Endothelial cell of umbilical vein (primary cell): Measurements from ENCODE around the gene DAND5. TPM values are rescaled to one million over a fixed set of nuclear protein-coding genes. Genes with fewer than 3 reads are reported as not detected.

ENCODE experiments used
- BruUV-seq: library from RNA; stranded (reverse); fragments of 400-500 nt; replicated peaks from 2 replicates; lab custom pipeline; 2021; lab: Mats Ljungman, UMichigan
- CTCF ChIA-PET: fragments of 300-600, 350-600 bp; sonication (Branson Sonifier 250); formaldehyde crosslinking; loops from one replicate; lab custom pipeline; 2021; ENCODE audit warnings: antibody characterized with exemption, inconsistent platforms; lab: Charles Lee
- POLR2A ChIA-PET: fragments of 300-600, 350-600 bp; sonication (Branson Sonifier 250); formaldehyde crosslinking; loops from one replicate; lab custom pipeline; 2021; ENCODE audit warnings: antibody characterized with exemption, inconsistent platforms; lab: Charles Lee
- DNase-seq: peaks from one replicate; pipeline ENCODE4 v3.0.0-alpha.2; 2011; ENCODE audit warnings: low read depth, low spot score
- FAIRE-seq: peaks from 2 replicates; lab custom pipeline; 2011; peaks lifted over from hg19 to GRCh38; lab: Jason Lieb, UNC
- H2AFZ ChIP-seq: 2 replicates; pipeline ENCODE4 v1.6.0; 2012; ENCODE audit warnings: low read depth, low read length, control low read depth, inconsistent platforms
- H3K27ac ChIP-seq: 2 replicates; pipeline ENCODE4 v1.5.1; 2011; ENCODE audit warnings: low read depth, mild to moderate bottlenecking, control low read depth, low read length, moderate library complexity; ENCODE audit not compliant: insufficient read depth
- H3K27me3 ChIP-seq, 2 experiments: 2 replicates each; pipeline versions ENCODE4 v1.6.0 to v1.6.1; 2011; ENCODE audit warnings: low read length in 2 of 2, mixed read lengths in 1 of 2; ENCODE audit not compliant: control insufficient read depth in 2 of 2, insufficient read depth in 2 of 2
- H3K36me3 ChIP-seq, 2 experiments: 2 replicates in 1 of 2; 3 replicates in 1 of 2; pipeline ENCODE4 v1.5.1; 2011; ENCODE audit warnings: low read length in 2 of 2, mild to moderate bottlenecking in 1 of 2, moderate library complexity in 1 of 2; ENCODE audit not compliant: control insufficient read depth in 2 of 2, insufficient read depth in 2 of 2; ENCODE audit errors: extremely low read depth in 1 of 2
- H3K4me1 ChIP-seq: 3 replicates; pipeline ENCODE4 v1.5.1; 2011; ENCODE audit warnings: mild to moderate bottlenecking, low read length; ENCODE audit not compliant: control insufficient read depth, insufficient read depth; ENCODE audit errors: extremely low read depth
- H3K4me2 ChIP-seq: 2 replicates; pipeline ENCODE4 v1.6.1; 2011; ENCODE audit warnings: low read length, control low read depth, mixed read lengths; ENCODE audit not compliant: insufficient read depth
- H3K4me3 ChIP-seq, 3 experiments: fragments of 200-600 bp in 1 of 3; sonication (generic), shearing (Covaris generic) in 1 of 3; replicated peaks in 1 of 3; 2 replicates each; pipeline ENCODE4 v1.5.1; 2011 to 2016; ENCODE audit warnings: control low read depth in 3 of 3, low read length in 3 of 3, mild to moderate bottlenecking in 2 of 3, inconsistent platforms in 1 of 3, low read depth in 1 of 3, moderate library complexity in 1 of 3; ENCODE audit not compliant: insufficient read depth in 1 of 3
- H3K79me2 ChIP-seq: 2 replicates; pipeline ENCODE4 v1.6.0; 2012; ENCODE audit warnings: low read length, inconsistent platforms; ENCODE audit not compliant: control insufficient read depth, insufficient read depth
- H3K9ac ChIP-seq: replicated peaks from 2 replicates; pipeline ENCODE3; 2011; ENCODE audit warnings: low read length, control low read depth; ENCODE audit not compliant: insufficient read depth; ENCODE audit errors: extremely low read depth
- H3K9me1 ChIP-seq: replicated peaks from 3 replicates; pipeline ENCODE4 v1.6.0; 2011; ENCODE audit warnings: mild to moderate bottlenecking, low read length; ENCODE audit not compliant: control insufficient read depth, insufficient read depth; ENCODE audit errors: extremely low read depth
- H3K9me3 ChIP-seq: replicated peaks from 2 replicates; pipeline ENCODE4 v1.5.1; 2012; ENCODE audit warnings: low read length, inconsistent platforms; ENCODE audit not compliant: control insufficient read depth, insufficient read depth
- H4K20me1 ChIP-seq: replicated peaks from 2 replicates; pipeline ENCODE3; 2011; ENCODE audit warnings: mild to moderate bottlenecking, low read length; ENCODE audit not compliant: control insufficient read depth, insufficient read depth; ENCODE audit errors: extremely low read depth
- EZH2 ChIP-seq: IDR thresholded peaks from 2 replicates; pipeline ENCODE4 v1.6.1; 2012; ENCODE audit warnings: borderline replicate concordance, low read depth, mild to moderate bottlenecking, moderate library complexity, low read length, inconsistent platforms; ENCODE audit not compliant: severe bottlenecking
- FOS ChIP-seq: IDR thresholded peaks from 2 replicates; pipeline ENCODE4 v1.6.1; 2011; ENCODE audit warnings: mild to moderate bottlenecking, low read length, moderate library complexity, borderline replicate concordance; ENCODE audit not compliant: insufficient read depth
- GATA2 ChIP-seq: IDR thresholded peaks from 2 replicates; pipeline ENCODE4 v1.7.0; 2011; ENCODE audit warnings: low read depth, mild to moderate bottlenecking, moderate library complexity, mixed read lengths, low read length; ENCODE audit not compliant: insufficient read length, insufficient read depth
- JUN ChIP-seq: IDR thresholded peaks from 2 replicates; pipeline ENCODE4 v1.6.1; 2011; ENCODE audit warnings: borderline replicate concordance, low read depth; ENCODE audit not compliant: insufficient read length, insufficient read depth
- MYC ChIP-seq: IDR thresholded peaks from one replicate; pipeline ENCODE4 v1.6.1; 2011; ENCODE audit warnings: mild to moderate bottlenecking, low read depth, low read length
- POLR2A ChIP-seq: IDR thresholded peaks from 2 replicates; pipeline ENCODE4 v1.6.1; 2012; ENCODE audit warnings: low read depth, mild to moderate bottlenecking, control low read depth, low read length
- POLR2AphosphoS5 ChIP-seq: IDR thresholded peaks from 2 replicates; pipeline ENCODE4 v1.6.1; 2012; ENCODE audit warnings: low read depth, mild to moderate bottlenecking, control low read depth, low read length, moderate library complexity; ENCODE audit not compliant: insufficient read depth
- dilution Hi-C: fragments of 300-500 bp; cut with MboI; formaldehyde crosslinking; loops from one replicate; pipeline ENCODE4 v1.15.0; 2019; ENCODE audit warnings: low sequenced_read_pairs; ENCODE audit not compliant: extremely low pct_ligation_motif_present
- intact Hi-C: fragments of 100-400 bp; cut with micrococcal nuclease; formaldehyde crosslinking; loops from one replicate; pipeline ENCODE4 v1.10.0; 2022
- polyA plus RNA-seq, 4 experiments: library from polyadenylated mRNA; depleted of rRNA in 3 of 4; stranded (reverse) in 3 of 4; unstranded in 1 of 4; fragments of >200 nt; gene quantifications; 2 replicates each; pipeline versions ENCODE4 v1.2.1 to v1.2.3, GENCODE V29; 2011 to 2012; ENCODE audit warnings: missing spikeins in 1 of 4
- total RNA-seq: library from RNA; stranded (reverse); gene quantifications from 2 replicates; pipeline ENCODE4 v1.2.3, GENCODE V29; 2021
- TF ChIP-seq, protein P1 (sequence below): IDR thresholded peaks from 2 replicates; pipeline ENCODE4 v1.6.1; 2011; ENCODE audit not compliant: insufficient read depth, insufficient read length
- TF ChIP-seq, protein P2 (sequence below), 2 donors: IDR thresholded peaks; 1 replicate in 1 of 2; 2 replicates in 1 of 2; pipeline ENCODE4 v1.5.1; 2011; ENCODE audit warnings: low read length in 2 of 2, mild to moderate bottlenecking in 2 of 2, moderate library complexity in 2 of 2, control low read depth in 1 of 2, inconsistent platforms in 1 of 2, low read depth in 1 of 2; ENCODE audit not compliant: insufficient read depth in 1 of 2; ENCODE audit errors: extremely low read depth in 1 of 2

The DAND5 gene
- total and polyA plus RNA-seq, 2 donors (not counting 3 experiments of a cell fraction or from before 2014, with no cell fraction given): 0.06 to 0.20 TPM

DNA sequence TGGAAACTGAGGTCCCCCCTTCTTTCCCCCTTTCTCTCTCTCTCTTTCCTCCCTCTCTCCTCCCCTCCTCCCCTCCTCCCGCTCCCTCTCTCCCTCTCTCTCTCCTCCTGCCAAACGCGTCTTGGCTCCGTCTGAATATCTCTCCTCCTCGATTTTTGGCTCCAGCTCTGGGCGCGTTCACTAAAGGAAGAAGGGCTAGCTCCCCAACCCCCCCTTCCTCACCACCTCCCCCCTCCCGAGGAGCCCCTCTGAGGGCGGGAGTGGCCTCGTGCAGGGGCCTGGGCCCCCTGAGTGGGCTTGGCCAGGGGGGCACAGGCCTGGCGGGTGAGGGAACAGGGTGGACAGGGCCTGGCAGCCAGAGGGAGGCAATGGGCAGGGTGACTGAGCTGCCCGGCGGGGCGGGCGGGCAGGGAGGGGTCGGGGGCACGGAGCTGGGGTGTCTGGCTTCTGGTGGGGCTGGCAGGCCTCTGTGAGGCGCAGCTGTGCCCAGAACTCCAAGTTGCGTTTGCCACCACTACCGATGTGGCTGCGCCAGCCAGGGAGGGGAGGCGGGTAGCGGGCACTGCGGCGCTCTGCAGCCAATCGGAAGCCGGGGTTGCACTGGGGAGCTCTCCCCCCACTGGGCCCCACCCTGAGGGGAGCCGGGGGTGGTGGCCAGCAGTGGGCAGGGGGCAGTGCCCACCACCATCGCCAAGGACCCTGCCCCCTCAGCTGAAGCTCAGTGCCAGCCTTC is 33.0 kb downstream of the DAND5 start:
- Histone ChIP-seq H2AFZ (no peak overlapping the region), H3K4me3 (no peak overlapping the region), H3K4me1 (no peaks in the 10 kb centered on the region), H3K9me1 (no peaks in the 10 kb centered on the region), H3K27me3 (no peaks in the 10 kb centered on the region), H4K20me1 (no peaks in the 10 kb centered on the region), H3K9ac (no peak overlapping the region), H3K36me3 (peaks cover 0 to 3% of the 10 kb centered on the region in 2 experiments), H3K4me2 (no peak overlapping the region), H3K9me3 (no peaks in the 10 kb centered on the region), H3K27ac (no peak overlapping the region), H3K79me2 (no peaks in the 10 kb centered on the region)
- ChIA-PET POLR2A (no interaction called here), CTCF (interaction anchor here (1.4 to 3.7 kb wide), 2 partner anchors 37 to 58 kb away, joined by 3 to 16 read pairs; no protein-coding TSS in a partner anchor)
- DNase-seq: no peak
- no TSS peak for BruUV-seq
- dilution Hi-C loops (no loop called here), intact Hi-C loops (no loop called here)
- no peak for FAIRE-seq
- no peak for TF ChIP-seq JUN
- no peak for TF ChIP-seq MYC
- TF ChIP-seq, protein P1, sequence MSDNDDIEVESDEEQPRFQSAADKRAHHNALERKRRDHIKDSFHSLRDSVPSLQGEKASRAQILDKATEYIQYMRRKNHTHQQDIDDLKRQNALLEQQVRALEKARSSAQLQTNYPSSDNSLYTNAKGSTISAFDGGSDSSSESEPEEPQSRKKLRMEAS: no peak
- no peak for TF ChIP-seq POLR2A
- no peak for TF ChIP-seq FOS
- TF ChIP-seq EZH2: no peak
- TF ChIP-seq POLR2AphosphoS5: no peak

DNA sequence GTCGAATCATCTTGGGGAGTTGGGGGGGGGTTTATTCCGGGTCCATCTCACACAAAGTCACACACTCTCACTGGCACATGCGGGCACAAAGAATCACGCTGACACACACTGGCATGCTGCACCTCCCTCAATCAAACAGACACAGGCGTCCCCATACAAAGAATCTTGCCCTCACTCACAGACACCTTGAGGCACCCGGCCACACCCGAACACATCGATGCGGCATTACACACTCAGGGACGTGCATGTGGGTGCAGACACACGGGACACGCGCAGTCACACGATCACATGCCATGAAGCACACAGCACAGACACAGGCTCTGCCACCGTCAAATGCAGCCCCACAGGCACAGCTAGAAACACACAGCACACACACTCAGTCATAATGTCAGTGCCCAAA is 33.7 kb downstream of the DAND5 start:
- Histone ChIP-seq H3K4me2 (no peak overlapping the region), H3K4me1 (no peaks in the 10 kb centered on the region), H3K27me3 (no peaks in the 10 kb centered on the region), H3K9me1 (no peaks in the 10 kb centered on the region), H3K36me3 (peaks cover 0 to 3% of the 10 kb centered on the region in 2 experiments), H3K79me2 (no peaks in the 10 kb centered on the region), H2AFZ (no peak overlapping the region), H3K27ac (no peak overlapping the region), H3K9me3 (no peaks in the 10 kb centered on the region), H3K4me3 (no peak overlapping the region), H4K20me1 (no peaks in the 10 kb centered on the region), H3K9ac (no peak overlapping the region)
- BruUV-seq: no TSS peak
- dilution Hi-C loops: no loop called here
- POLR2A ChIA-PET: no interaction called here
- FAIRE-seq (no peak), DNase-seq (no peak)
- CTCF ChIA-PET: interaction anchor here (1.2 to 3.7 kb wide), 3 partner anchors 31 to 57 kb away, joined by 3 to 16 read pairs (median 6); no protein-coding TSS in a partner anchor
- TF ChIP-seq MYC: no peak
- TF ChIP-seq POLR2A: no peak
- no peak for TF ChIP-seq GATA2
- no peak for TF ChIP-seq FOS
- no peak for TF ChIP-seq JUN
- no peak for TF ChIP-seq EZH2
- TF ChIP-seq, protein P1: no peak
- no peak for TF ChIP-seq POLR2AphosphoS5
- TF ChIP-seq, protein P2, sequence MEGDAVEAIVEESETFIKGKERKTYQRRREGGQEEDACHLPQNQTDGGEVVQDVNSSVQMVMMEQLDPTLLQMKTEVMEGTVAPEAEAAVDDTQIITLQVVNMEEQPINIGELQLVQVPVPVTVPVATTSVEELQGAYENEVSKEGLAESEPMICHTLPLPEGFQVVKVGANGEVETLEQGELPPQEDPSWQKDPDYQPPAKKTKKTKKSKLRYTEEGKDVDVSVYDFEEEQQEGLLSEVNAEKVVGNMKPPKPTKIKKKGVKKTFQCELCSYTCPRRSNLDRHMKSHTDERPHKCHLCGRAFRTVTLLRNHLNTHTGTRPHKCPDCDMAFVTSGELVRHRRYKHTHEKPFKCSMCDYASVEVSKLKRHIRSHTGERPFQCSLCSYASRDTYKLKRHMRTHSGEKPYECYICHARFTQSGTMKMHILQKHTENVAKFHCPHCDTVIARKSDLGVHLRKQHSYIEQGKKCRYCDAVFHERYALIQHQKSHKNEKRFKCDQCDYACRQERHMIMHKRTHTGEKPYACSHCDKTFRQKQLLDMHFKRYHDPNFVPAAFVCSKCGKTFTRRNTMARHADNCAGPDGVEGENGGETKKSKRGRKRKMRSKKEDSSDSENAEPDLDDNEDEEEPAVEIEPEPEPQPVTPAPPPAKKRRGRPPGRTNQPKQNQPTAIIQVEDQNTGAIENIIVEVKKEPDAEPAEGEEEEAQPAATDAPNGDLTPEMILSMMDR (IDR thresholded peaks at IDR 0.05; ENCODE audit: extremely low read depth in 1 of 2, insufficient read depth in 1 of 2, low read depth in 1 of 2, low read length in 2 of 2): no peak
- intact Hi-C loops: no loop called here
